ENCODE data around the gene HYAL3.

The HYAL3 gene

DNA sequence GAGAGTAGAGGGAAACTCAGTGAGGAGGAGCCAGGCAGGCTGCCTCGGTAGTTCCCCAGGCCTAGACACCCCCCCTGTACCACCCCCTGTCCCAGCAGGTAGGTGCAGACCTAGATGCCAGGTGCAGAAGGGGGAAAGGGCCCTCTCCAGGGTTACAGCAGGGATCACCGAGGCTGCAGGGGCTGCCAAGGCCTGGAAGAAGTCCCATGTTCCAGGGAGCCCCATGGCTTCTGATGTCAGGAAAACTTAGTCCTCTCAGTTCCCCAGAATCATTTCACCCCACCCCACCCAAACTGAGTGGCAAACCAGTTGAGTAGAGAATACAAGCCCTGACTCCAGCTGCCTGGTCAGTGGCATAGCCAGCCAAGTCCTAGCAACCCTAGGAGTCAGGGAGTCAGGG, 37.7 kb downstream of the HYAL3 start:
- H3K4me3 ChIP-seq (ENCODE audit: low read depth, low read length): no peak overlapping the region

GRCh38 chr3:50260942-50261441, 38.2 kb downstream of the HYAL3 start:
- peak overlapping the region; percentile 51; the same call in 1 of the 2 replicates for H3K4me3 ChIP-seq (ENCODE audit: low read depth, low read length)
- no peak for TF ChIP-seq CTCF (IDR thresholded peaks at IDR 0.05; ENCODE audit: low read depth, low read length)

More for the DNA sequence above, 37.7 kb downstream of the HYAL3 start:
- no peak for TF ChIP-seq CTCF (IDR thresholded peaks at IDR 0.05; ENCODE audit: low read depth, low read length)

DNA sequence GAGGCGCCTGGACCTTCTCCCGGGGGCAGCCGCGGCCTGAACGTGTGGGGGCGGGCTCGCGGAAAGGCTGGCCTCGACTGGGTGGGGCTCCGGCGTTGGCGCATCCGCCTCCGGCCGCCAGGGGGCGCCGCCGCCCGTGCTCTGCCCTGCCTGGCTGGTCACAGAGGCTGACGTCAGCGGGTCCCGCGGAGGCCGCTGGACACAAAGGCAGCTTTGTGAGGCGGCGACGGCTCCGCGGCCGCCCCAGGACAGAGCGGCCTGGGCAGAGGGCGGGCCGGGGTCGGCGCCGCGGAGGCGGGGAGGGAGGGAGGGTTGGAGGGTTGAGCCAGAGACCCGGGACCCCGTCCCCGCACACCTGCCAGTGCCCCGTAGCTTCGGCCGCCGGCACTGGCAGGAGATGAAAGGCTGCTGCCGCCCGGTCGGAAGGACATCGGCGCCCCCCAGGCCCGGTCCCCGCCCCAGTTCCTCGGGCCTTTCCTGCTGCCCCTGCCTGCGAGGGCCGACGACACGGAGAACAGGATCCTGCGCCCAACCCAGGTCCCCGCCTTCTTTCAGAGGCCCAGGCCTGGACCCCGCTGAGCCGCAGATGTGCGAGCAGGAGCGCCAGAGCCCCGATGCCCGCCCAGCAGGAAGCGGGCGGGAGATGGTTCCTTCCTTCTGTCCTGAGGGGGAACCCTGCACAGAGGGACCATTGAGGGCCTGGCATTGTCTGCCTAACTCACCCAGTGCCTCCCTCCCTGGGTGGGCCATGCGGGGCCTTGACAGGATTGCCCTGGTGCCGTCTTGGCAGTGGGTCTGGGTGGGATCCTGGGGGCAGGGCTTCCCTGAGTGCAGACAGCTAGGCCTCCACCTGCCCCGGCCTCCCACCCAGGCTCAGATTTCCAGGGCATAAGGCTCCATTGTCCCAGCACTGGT, 38.9 kb downstream of the HYAL3 start:
- peak overlapping the region; percentile 51 for H3K4me3 ChIP-seq (ENCODE audit: low read depth, low read length)
- peak; percentile 83 for TF ChIP-seq CTCF (IDR thresholded peaks at IDR 0.05; ENCODE audit: low read depth, low read length)

DNA sequence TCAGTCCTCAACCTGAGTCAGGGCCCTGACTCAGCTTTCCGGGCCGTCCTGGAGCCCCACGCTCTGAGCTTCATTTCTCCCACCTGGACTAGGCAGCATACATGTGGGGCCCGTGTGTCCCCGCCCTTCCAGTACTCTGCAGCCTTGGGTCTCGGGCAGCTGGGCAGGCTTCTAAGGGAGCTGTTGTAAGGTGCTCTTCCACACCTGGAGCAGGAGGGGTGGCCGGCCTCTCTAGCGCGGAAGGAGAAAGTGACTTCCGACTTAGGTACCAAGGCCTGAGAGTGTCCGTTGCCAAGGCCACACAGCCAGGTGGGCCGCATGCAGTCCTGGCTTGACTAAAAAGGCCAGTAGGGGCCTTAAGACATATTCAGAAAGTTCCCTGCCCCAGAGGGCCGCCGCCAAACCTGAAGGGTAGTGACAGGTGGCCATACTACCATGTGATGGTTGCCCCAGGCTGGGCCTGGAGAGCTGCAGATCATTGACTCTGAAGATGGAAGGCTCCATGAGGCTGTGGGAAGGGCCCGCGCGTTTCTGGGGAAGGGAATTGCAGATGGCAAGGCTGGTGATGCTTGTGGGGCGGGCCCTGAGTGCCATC, 39.7 kb downstream of the HYAL3 start:
- no peak overlapping the region for H3K4me3 ChIP-seq (ENCODE audit: low read depth, low read length)
- TF ChIP-seq CTCF (IDR thresholded peaks at IDR 0.05; ENCODE audit: low read depth, low read length): no peak

- TF ChIP-seq CTCF (IDR thresholded peaks at IDR 0.05; ENCODE audit: low read depth, low read length): no peak
- H3K4me3 ChIP-seq (ENCODE audit: low read depth, low read length): no peak overlapping the region
Measured at GRCh38 chr3:50258979-50259378, 40.2 kb downstream of the HYAL3 start.

- no peak overlapping the region for H3K4me3 ChIP-seq (ENCODE audit: low read depth, low read length)
- TF ChIP-seq CTCF (IDR thresholded peaks at IDR 0.05; ENCODE audit: low read depth, low read length): no peak
Measured at GRCh38 chr3:50258029-50258680, 41.0 kb downstream of the HYAL3 start.
